HG02610 (cell line): Measurements from ENCODE around the gene COX8C.
"Not testable (repeated sequence)": the region's sequence is repeated elsewhere in the genome, so short reads cannot be mapped to it uniquely, and the experiment has no call there.

Source experiments
- ATAC-seq: cut with Tn5 transposase; IDR thresholded peaks from one replicate; pipeline ENCODE4 v1.9.1; 2021; ENCODE audit warnings: mild to moderate bottlenecking, moderate library complexity; ENCODE audit not compliant: unreplicated experiment

Gene COX8C

GRCh38 chr14:93368996-93369712, 22.2 kb downstream of the COX8C start:
- ATAC-seq: no peak

DNA sequence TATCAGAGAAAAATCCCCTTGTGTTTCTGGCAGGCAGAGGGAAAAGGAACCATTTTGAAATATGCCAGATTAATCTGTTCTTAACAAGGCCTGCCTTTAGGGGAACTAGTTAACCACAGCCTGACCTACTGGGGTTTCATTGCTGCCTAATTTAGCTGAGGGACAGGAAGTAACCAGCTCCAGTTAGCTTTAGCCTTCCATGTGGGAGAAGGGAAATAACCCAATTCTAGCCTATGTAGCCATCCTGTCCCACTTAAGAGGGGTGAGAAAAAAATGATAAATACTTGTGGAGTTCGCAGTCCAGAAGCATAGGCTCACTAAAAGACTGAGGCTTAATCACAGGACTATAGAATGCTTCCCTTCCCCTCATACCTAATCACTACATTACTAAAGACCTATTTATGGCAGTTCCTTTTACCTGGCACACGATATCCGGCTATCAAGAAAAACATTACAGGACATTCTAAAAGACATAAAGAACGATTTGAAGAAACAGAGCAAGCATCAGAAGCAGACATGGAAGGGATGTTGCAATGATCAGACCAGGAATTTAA, 22.8 kb downstream of the COX8C start:
- ATAC-seq: peak; percentile 89

- peak; percentile 95 for ATAC-seq
These were observed 28.7 kb downstream of the COX8C start for GRCh38 chr14:93375673-93376156.

GRCh38 chr14:93379831-93380230, 32.8 kb downstream of the COX8C start:
- no peak for ATAC-seq

DNA sequence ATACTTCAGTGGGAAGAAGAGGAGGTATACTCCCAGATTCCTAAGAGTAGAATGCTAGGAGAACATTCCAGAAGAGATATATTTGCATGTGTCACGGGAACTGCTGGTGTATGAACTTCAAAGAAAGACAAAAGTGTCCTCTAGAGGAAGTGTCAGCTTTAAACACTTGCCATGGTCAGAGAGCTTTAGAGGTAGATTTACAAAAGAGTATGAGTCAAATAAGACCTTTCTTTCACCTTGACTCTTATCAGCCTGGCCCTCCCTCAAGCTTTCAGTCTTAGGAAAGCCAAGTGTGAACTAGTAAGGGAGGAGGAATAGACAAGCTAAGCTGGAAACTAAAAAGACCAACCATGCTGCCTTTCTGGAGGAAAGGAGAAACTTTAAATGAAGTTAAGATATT, 34.7 kb downstream of the COX8C start:
- peak; percentile 88 for ATAC-seq

- ATAC-seq: not testable (repeated sequence)
These were observed 37.3 kb downstream of the COX8C start for GRCh38 chr14:93384256-93384655.

- no peak for ATAC-seq
These were observed 48.2 kb downstream of the COX8C start for GRCh38 chr14:93395231-93395630.

- ATAC-seq: no peak
These were observed 49.5 kb downstream of the COX8C start for GRCh38 chr14:93396456-93396855.
